Neural crest cell (in vitro differentiated cells): ENCODE measurements around the gene GXYLT2. TPM values are rescaled to one million over a fixed set of nuclear protein-coding genes. Genes with fewer than 3 reads are reported as not detected.

Source experiments
- DNase-seq: peaks from one replicate; pipeline ENCODE4 v3.0.0; 2021; ENCODE audit warnings: low read depth, mixed read lengths, low spot score
- H3K27ac Mint-ChIP-seq: one replicate; pipeline ENCODE4 v1.8.0; 2021; ENCODE audit warnings: mild to moderate bottlenecking, mixed read lengths; ENCODE audit not compliant: unreplicated experiment
- H3K27me3 Mint-ChIP-seq: 2 replicates; pipeline ENCODE4 v1.8.0; 2021; ENCODE audit warnings: low read depth, mild to moderate bottlenecking, mixed read lengths
- H3K36me3 Mint-ChIP-seq: 2 replicates; pipeline ENCODE4 v1.8.0; 2021; ENCODE audit warnings: low read depth, mild to moderate bottlenecking, mixed read lengths
- H3K4me1 Mint-ChIP-seq: 2 replicates; pipeline ENCODE4 v1.8.0; 2021; ENCODE audit warnings: mixed read lengths
- H3K4me3 Mint-ChIP-seq: one replicate; pipeline ENCODE4 v1.8.0; 2021; ENCODE audit warnings: mild to moderate bottlenecking, mixed read lengths
- H3K9me3 Mint-ChIP-seq: 2 replicates; pipeline ENCODE4 v1.8.0; 2021; ENCODE audit warnings: mixed read lengths
- CTCF ChIP-seq: fragments of 200-600 bp; sonication (generic); conservative IDR thresholded peaks from 2 replicates; pipeline ENCODE4 v1.5.0; 2021; ENCODE audit warnings: antibody characterized with exemption, mild to moderate bottlenecking
- total RNA-seq: library from RNA; stranded (reverse); gene quantifications from 2 replicates; pipeline ENCODE4 v1.2.1, GENCODE V29; 2021

Gene GXYLT2
- total RNA-seq, 1 donor from 2014 or later = 1.2 TPM

DNA sequence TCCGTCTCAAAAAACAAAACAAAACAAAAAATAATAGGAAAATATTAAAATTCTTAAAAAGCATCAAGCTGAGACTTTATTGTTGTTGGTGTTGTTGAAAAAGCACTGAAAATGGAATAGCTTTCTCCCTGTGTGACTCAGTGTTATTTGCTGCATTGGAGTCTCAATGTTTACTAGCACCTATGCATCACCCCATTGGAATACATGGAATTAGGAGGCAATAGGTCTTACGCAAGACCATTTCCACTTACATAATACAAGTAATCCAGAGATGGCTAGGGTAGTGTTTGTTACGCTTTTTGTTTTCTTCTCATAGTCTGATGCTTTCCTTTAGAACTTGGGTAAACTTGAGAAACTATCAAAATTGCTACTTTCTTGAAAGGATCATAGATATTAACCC lies 15.2 kb downstream of the GXYLT2 start:
- no peak for TF ChIP-seq CTCF
- no peaks in the 10 kb centered on the region for H3K9me3 Mint-ChIP-seq
- no peak overlapping the region for H3K4me3 Mint-ChIP-seq
- DNase-seq = no peak
- no peaks in the 10 kb centered on the region for H3K36me3 Mint-ChIP-seq
- no peak overlapping the region for H3K27ac Mint-ChIP-seq
- H3K4me1 Mint-ChIP-seq = no peaks in the 10 kb centered on the region
- H3K27me3 Mint-ChIP-seq = peaks cover 90% of the 10 kb centered on the region

DNA sequence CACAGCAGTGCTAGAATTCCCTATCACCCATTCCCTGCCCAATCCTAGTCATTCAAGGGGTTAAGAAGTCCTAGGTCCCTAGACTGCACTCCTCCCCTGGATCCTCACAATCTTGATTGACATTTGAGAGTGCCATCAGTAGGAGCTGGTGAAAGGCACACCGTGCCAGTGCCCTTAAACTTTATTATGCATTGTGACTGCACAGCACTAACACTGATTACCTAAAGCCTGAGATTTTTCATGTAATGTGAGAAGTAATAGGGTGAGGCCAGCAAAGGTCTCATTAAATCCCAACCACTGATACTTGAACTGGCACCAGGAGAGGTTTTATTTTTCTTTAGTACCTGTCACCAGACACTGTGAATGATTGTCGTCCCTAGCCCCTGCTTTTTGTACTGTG lies 16.3 kb downstream of the GXYLT2 start:
- H3K36me3 Mint-ChIP-seq = no peaks in the 10 kb centered on the region
- no peak overlapping the region for H3K4me3 Mint-ChIP-seq
- no peaks in the 10 kb centered on the region for H3K9me3 Mint-ChIP-seq
- no peaks in the 10 kb centered on the region for H3K4me1 Mint-ChIP-seq
- DNase-seq = no peak
- no peak overlapping the region for H3K27ac Mint-ChIP-seq
- TF ChIP-seq CTCF = no peak
- H3K27me3 Mint-ChIP-seq = peaks cover 90% of the 10 kb centered on the region

DNA sequence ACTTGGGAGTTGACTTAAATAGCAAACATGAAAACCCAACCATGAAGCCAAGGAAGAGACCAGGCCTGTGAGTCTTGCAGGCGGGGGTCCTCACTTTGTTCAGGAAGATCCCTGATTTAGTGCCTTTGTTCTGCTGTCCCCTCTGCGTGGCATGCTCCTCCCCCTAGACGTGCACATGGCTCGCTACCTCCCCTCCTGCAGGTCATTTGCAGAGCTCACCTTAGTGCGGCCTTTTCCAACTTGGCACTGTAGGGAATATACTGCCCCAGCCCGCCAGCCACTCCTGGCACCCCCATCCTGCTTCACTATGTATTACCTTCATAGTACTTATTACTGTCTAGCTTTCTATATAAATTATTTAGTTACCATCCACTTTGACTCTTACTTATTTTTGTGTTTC lies 18.3 kb downstream of the GXYLT2 start:
- H3K27ac Mint-ChIP-seq = no peak overlapping the region
- H3K9me3 Mint-ChIP-seq = no peaks in the 10 kb centered on the region
- H3K27me3 Mint-ChIP-seq = peaks cover 91% of the 10 kb centered on the region
- no peak for DNase-seq
- TF ChIP-seq CTCF = no peak
- no peak overlapping the region for H3K4me3 Mint-ChIP-seq
- H3K36me3 Mint-ChIP-seq = no peaks in the 10 kb centered on the region
- H3K4me1 Mint-ChIP-seq = no peaks in the 10 kb centered on the region

DNA sequence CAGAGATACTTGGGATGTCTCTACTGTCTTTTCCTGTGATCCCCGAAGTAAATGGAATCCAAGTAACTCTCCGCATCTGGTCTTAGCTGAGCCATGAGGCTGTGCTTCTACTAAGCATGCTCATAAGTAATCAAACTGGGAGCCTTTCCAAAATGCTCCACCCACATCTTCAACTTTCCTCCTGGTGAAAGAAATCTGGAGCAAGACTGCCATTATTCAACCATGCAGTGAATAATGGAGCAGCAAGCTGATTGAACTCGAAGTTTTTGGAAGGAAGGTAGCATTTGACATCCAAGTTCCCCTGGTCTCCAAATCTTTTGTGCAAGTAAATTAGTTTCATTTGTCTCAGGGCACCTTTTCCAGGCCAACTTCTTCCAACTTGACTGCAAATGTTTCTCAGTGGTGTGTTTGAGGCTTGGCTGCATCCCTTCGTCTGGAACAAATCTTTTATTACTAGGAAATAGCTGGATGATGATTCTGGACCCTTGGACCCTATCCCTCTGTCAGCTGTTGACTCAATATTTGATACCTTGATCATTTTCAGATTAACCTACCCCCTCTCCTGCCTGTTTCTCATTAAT lies 19.4 kb downstream of the GXYLT2 start:
- Mint-ChIP-seq H3K9me3 (no peaks in the 10 kb centered on the region), H3K27me3 (peaks cover 90% of the 10 kb centered on the region), H3K4me3 (no peak overlapping the region), H3K27ac (no peak overlapping the region), H3K4me1 (no peaks in the 10 kb centered on the region), H3K36me3 (no peaks in the 10 kb centered on the region)
- DNase-seq = no peak
- no peak for TF ChIP-seq CTCF

- H3K27me3 Mint-ChIP-seq = peaks cover 89% of the 10 kb centered on the region
- DNase-seq = no peak
- TF ChIP-seq CTCF = no peak
- no peak overlapping the region for H3K4me3 Mint-ChIP-seq
- no peaks in the 10 kb centered on the region for H3K36me3 Mint-ChIP-seq
- H3K4me1 Mint-ChIP-seq = no peaks in the 10 kb centered on the region
- no peaks in the 10 kb centered on the region for H3K9me3 Mint-ChIP-seq
- H3K27ac Mint-ChIP-seq = no peak overlapping the region
These were observed 20.1 kb downstream of the GXYLT2 start for GRCh38 chr3:72907731-72908620.
